K562 (cell line): ENCODE results near the gene MTMR12. TPM values are rescaled to one million over a fixed set of nuclear protein-coding genes. Genes with fewer than 3 reads are reported as not detected.
A peak's percentile ranks its signal among the peaks of the same experiment; 100 is the strongest.

ENCODE experiments used
- ATAC-seq: fragments of 200-7000 bp; cut with Tn5 transposase; 3 replicates; pipeline ENCODE4 v1.9.1; 2020; ENCODE audit warnings: moderate library complexity
- BruUV-seq: library from RNA; stranded (reverse); fragments of 400-500 nt; replicated peaks from 2 replicates; lab custom pipeline; 2021; lab: Mats Ljungman, UMichigan
- CTCF ChIA-PET: fragments of 300-600 bp; formaldehyde crosslinking; extraction: SDS; loops from one replicate; lab custom pipeline; 2021; ENCODE audit warnings: low intra/inter-chr PET ratio; lab: Yijun Ruan, JAX
- POLR2A ChIA-PET: fragments of 300-600, 350-650 bp; sonication (Branson Sonifier 250); formaldehyde crosslinking; extraction: SDS; loops from one replicate; lab custom pipeline; 2021; ENCODE audit warnings: antibody characterized with exemption, inconsistent platforms; lab: Yijun Ruan, JAX
- DNase-seq, 4 experiments: peaks; one replicate each; pipeline versions ENCODE4 v3.0.0 to v3.0.0-alpha.2; 2011 to 2018; ENCODE audit warnings: low spot score in 3 of 4, mixed read lengths in 3 of 4; ENCODE audit errors: extremely low read depth in 1 of 4
- FAIRE-seq: peaks from 2 replicates; lab custom pipeline; 2011; peaks lifted over from hg19 to GRCh38; lab: Jason Lieb, UNC
- H2AFZ ChIP-seq: 2 replicates; pipeline ENCODE4 v1.6.0; 2011; ENCODE audit warnings: low read depth, low read length, control low read depth, inconsistent platforms
- H3K27ac ChIP-seq: fragments of 200-600 bp; 3 replicates; pipeline ENCODE4 v1.8.0; 2011; ENCODE audit warnings: low read depth, mild to moderate bottlenecking, control low read depth, inconsistent platforms, low read length, moderate library complexity, mixed read lengths; ENCODE audit errors: extremely low read depth
- H3K27me3 ChIP-seq, 2 experiments: fragments of 300-600 bp in 1 of 2; 2 replicates in 1 of 2; 3 replicates in 1 of 2; pipeline versions ENCODE4 v1.6.0 to v1.8.0; 2011; ENCODE audit warnings: inconsistent platforms in 2 of 2, low read length in 2 of 2, mild to moderate bottlenecking in 1 of 2, mixed read lengths in 1 of 2, moderate library complexity in 1 of 2; ENCODE audit not compliant: control insufficient read depth in 2 of 2, insufficient read depth in 2 of 2
- H3K36me3 ChIP-seq: fragments of 300-600 bp; 3 replicates; pipeline ENCODE4 v1.8.0; 2011; ENCODE audit warnings: mild to moderate bottlenecking, low read length, inconsistent platforms; ENCODE audit not compliant: control insufficient read depth, insufficient read depth
- H3K4me1 ChIP-seq, 2 experiments: fragments of 200-600 bp in 1 of 2; replicated peaks in 1 of 2; 2 replicates in 1 of 2; 3 replicates in 1 of 2; pipeline versions ENCODE4 v1.5.1 to v1.8.0; 2011; ENCODE audit warnings: inconsistent platforms in 2 of 2, low read length in 2 of 2, mild to moderate bottlenecking in 1 of 2, mixed read lengths in 1 of 2, moderate library complexity in 1 of 2; ENCODE audit not compliant: control insufficient read depth in 2 of 2, insufficient read depth in 2 of 2
- H3K4me2 ChIP-seq: 2 replicates; pipeline ENCODE4 v1.6.1; 2011; ENCODE audit warnings: low read length, control low read depth, inconsistent platforms, mixed read lengths; ENCODE audit not compliant: insufficient read depth
- H3K4me3 ChIP-seq: fragments of 200-600 bp; sonication (generic), shearing (Covaris generic); 2 replicates; pipeline ENCODE4 v1.5.1; 2016; ENCODE audit warnings: control low read depth, inconsistent platforms
- H3K79me2 ChIP-seq: fragments of 200-600 bp; 3 replicates; pipeline ENCODE4 v1.8.0; 2011; ENCODE audit warnings: low read length, inconsistent platforms; ENCODE audit not compliant: control insufficient read depth, insufficient read depth
- H3K9ac ChIP-seq, 2 experiments: 2 replicates each; pipeline versions ENCODE4 v1.6.0 to v1.6.1; 2011; ENCODE audit warnings: low read depth in 2 of 2, low read length in 2 of 2, control low read depth in 1 of 2, inconsistent platforms in 1 of 2, mild to moderate bottlenecking in 1 of 2, mixed read lengths in 1 of 2; ENCODE audit not compliant: insufficient read depth in 1 of 2
- H3K9me1 ChIP-seq: one replicate; pipeline ENCODE4 v1.6.0; 2011; ENCODE audit warnings: inconsistent platforms, mild to moderate bottlenecking, low read length, moderate library complexity; ENCODE audit not compliant: control insufficient read depth, insufficient read depth
- H3K9me3 ChIP-seq: replicated peaks from 2 replicates; pipeline ENCODE4 v1.5.1; 2011; ENCODE audit warnings: low read depth, low read length, inconsistent platforms; ENCODE audit not compliant: control insufficient read depth, insufficient read depth
- H4K20me1 ChIP-seq: replicated peaks from 2 replicates; pipeline ENCODE4 v1.6.1; 2011; ENCODE audit warnings: low read length, inconsistent platforms, mixed read lengths; ENCODE audit not compliant: control insufficient read depth, insufficient read depth
- GMEB1 ChIP-seq: fragments of 250-450 bp; sonication (Bioruptor Pico); IDR thresholded peaks from 2 replicates; pipeline ENCODE4 v1.4.0; 2020; ENCODE audit warnings: mild to moderate bottlenecking
- JUND ChIP-seq, 2 experiments: IDR thresholded peaks; 2 replicates in 1 of 2; 3 replicates in 1 of 2; pipeline ENCODE4 v1.6.1; 2011; ENCODE audit warnings: borderline replicate concordance in 2 of 2, low read depth in 2 of 2, low read length in 2 of 2, improper control_type of control experiment in 1 of 2, missing biosample characterization in 1 of 2, missing genetic modification characterization in 1 of 2, missing genetic modification reagents in 1 of 2
- MYNN ChIP-seq, 2 experiments: sonication (generic); formaldehyde crosslinking in 1 of 2; IDR thresholded peaks; 2 replicates each; pipeline versions ENCODE4 v1.5.0 to v1.6.1; 2016 to 2020; ENCODE audit warnings: antibody characterized with exemption in 1 of 2, missing genetic modification reagents in 1 of 2
- NR4A1 ChIP-seq, 2 experiments: fragments of 250-450 bp in 1 of 2; fragments of 450-650 bp in 1 of 2; sonication (Bioruptor Pico) in 1 of 2; IDR thresholded peaks; 2 replicates each; pipeline versions ENCODE4 v1.4.0 to v1.6.1; 2016 to 2020; ENCODE audit warnings: mild to moderate bottlenecking in 2 of 2, missing compliant biosample characterization in 1 of 2, missing genetic modification characterization in 1 of 2, moderate library complexity in 1 of 2
- SLC30A9 ChIP-seq: fragments of 250-450 bp; sonication (Bioruptor Pico); IDR thresholded peaks from 2 replicates; pipeline ENCODE4 v1.8.0; 2022; ENCODE audit warnings: mild to moderate bottlenecking, moderate library complexity
- SMARCE1 ChIP-seq: fragments of 450-650 bp; IDR thresholded peaks from 2 replicates; pipeline ENCODE4 v1.7.1; 2016; ENCODE audit warnings: mild to moderate bottlenecking
- TRIM24 ChIP-seq, 2 experiments: fragments of 450-650 bp; IDR thresholded peaks; 2 replicates each; pipeline ENCODE4 v1.6.1; 2016
- VEZF1 ChIP-seq: fragments of 200-800 bp; sonication (Bioruptor generic); IDR thresholded peaks from 2 replicates; pipeline ENCODE4 v1.6.1; 2017; ENCODE audit warnings: missing genetic modification characterization, missing compliant biosample characterization
- ZNF655 ChIP-seq: fragments of 250-450 bp; sonication (Bioruptor Pico); IDR thresholded peaks from 2 replicates; pipeline ENCODE4 v1.5.0; 2021
- ZNF695 ChIP-seq: fragments of 450-650 bp; formaldehyde crosslinking; IDR thresholded peaks from 2 replicates; pipeline ENCODE4 v1.4.0; 2020; ENCODE audit warnings: mild to moderate bottlenecking, moderate library complexity
- WGBS: fragments of 100-300 bp; shearing (Covaris generic); methylation state at CpG from one replicate; pipeline ENCODE4 v1.1.6; 2016; ENCODE audit warnings: low coverage, mixed read lengths; ENCODE audit not compliant: insufficient coverage; ENCODE audit errors: missing lambda C conversion rate; 5-methylcytosine and 5-hydroxymethylcytosine counted together
- in situ Hi-C: fragments of 300-500 bp; cut with MboI; formaldehyde crosslinking; loops from 4 replicates; pipeline ENCODE4 v1.15.0; 2018; ENCODE audit warnings: inconsistent platforms, mixed read lengths
- intact Hi-C: fragments of 100-400 bp; cut with micrococcal nuclease; formaldehyde crosslinking; loops from 2 replicates; pipeline ENCODE4 v1.14.2; 2022
- polyA plus RNA-seq, 8 experiments: library from polyadenylated mRNA; depleted of rRNA in 4 of 8; stranded (reverse) in 5 of 8; unstranded in 3 of 8; fragments of >200 nt; fragmentation: Nextera tagmentation in 2 of 8; fragmentation: Illumina TruSeq in 1 of 8; extraction: Ambion mirVana in 2 of 8; extraction: Trizol in 1 of 8; gene quantifications; 2 replicates each; pipeline versions ENCODE4 v1.2.1 to v1.2.3, GENCODE V29; 2011 to 2014; ENCODE audit warnings: inconsistent platforms in 1 of 8, missing spikeins in 1 of 8
- total RNA-seq, 7 experiments: library from RNA; depleted of rRNA in 6 of 7; stranded (reverse); fragments of >200 nt in 6 of 7; fragmentation: Illumina TruSeq in 2 of 7; extraction: Trizol in 2 of 7; gene quantifications; 2 replicates each; pipeline versions ENCODE4 v1.2.1 to v1.2.3, GENCODE V29; 2011 to 2021; ENCODE audit warnings: low replicate concordance in 1 of 7
- TF ChIP-seq, protein P1 (sequence below), 3 experiments: IDR thresholded peaks in 2 of 3; conservative IDR thresholded peaks in 1 of 3; 2 replicates each; pipeline ENCODE4 v1.5.1; 2011 to 2012; ENCODE audit warnings: low read length in 3 of 3, mild to moderate bottlenecking in 3 of 3, control low read depth in 2 of 3, improper control_type of control experiment in 1 of 3, inconsistent platforms in 1 of 3, low read depth in 1 of 3, mixed read lengths in 1 of 3, moderate library complexity in 1 of 3; ENCODE audit not compliant: insufficient read depth in 2 of 3
- TF ChIP-seq, protein P2 (sequence below): sonication (generic); formaldehyde crosslinking; IDR thresholded peaks from 2 replicates; pipeline ENCODE4 v1.8.1; 2022; ENCODE audit warnings: missing genetic modification reagents

MTMR12 gene
- total and polyA plus RNA-seq, 9 of the 15 experiments (the other 6 are each of a cell fraction or from before 2014, with no cell fraction given) = 4.0 to 28.7 (median 17.1) TPM

- 0 out of 2 replicates have a peak, but pooled peaks have one; percentile 17 for TF ChIP-seq JUND (IDR thresholded peaks at IDR 0.05; ENCODE audit: borderline replicate concordance, low read depth, low read length)
- TF ChIP-seq JUND (tag; IDR thresholded peaks at IDR 0.05; ENCODE audit: borderline replicate concordance, low read depth, low read length) = no peak
- TF ChIP-seq SMARCE1 = peak; percentile 71; the same call in 1 of the 2 replicates
- 0 out of 2 replicates have a peak, but pooled peaks have one; percentile 10 for TF ChIP-seq VEZF1 (CRISPR knock-in tag)
Observed at GRCh38 chr5:32193591-32193990, 119.1 kb downstream of the MTMR12 start (continued).

GRCh38 chr5:32190095-32190494, 122.6 kb downstream of the MTMR12 start:
- FAIRE-seq (no peak), DNase-seq (no peak), ATAC-seq (peak; percentile 22; the same call in 1 of the 3 replicates)
- in situ Hi-C loops = no loop called here
- no peaks in the 10 kb centered on the region for H3K36me3 ChIP-seq
- H3K4me1 ChIP-seq = peaks cover 5 to 8% of the 10 kb centered on the region in 2 experiments; a peak in 2 of 5 replicates
- CTCF ChIA-PET = no interaction called here
- no peaks in the 10 kb centered on the region for H4K20me1 ChIP-seq
- H3K79me2 ChIP-seq = no peaks in the 10 kb centered on the region
- H2AFZ ChIP-seq = peak overlapping the region; percentile 34; the same call in 1 of the 2 replicates
- no peak overlapping the region for H3K4me3 ChIP-seq
- no peak overlapping the region for H3K27ac ChIP-seq
- intact Hi-C loops = no loop called here
- H3K27me3 ChIP-seq = no peaks in the 10 kb centered on the region
- no peaks in the 10 kb centered on the region for H3K9me1 ChIP-seq
- POLR2A ChIA-PET = interaction anchor here (0.6 to 3.0 kb wide), 7 partner anchors 10 to 494 kb away, joined by 3 to 10 read pairs (median 4); partner anchors contain the start of gene GOLPH3
- H3K9me3 ChIP-seq = no peaks in the 10 kb centered on the region
- BruUV-seq = no TSS peak
- H3K4me2 ChIP-seq = no peak overlapping the region
- WGBS = 56% methylated on average over 5 of the region's 5 CpGs
- H3K9ac ChIP-seq = no peak overlapping the region
- no peak for TF ChIP-seq ZNF655 (CRISPR knock-in tag)
- no peak for TF ChIP-seq NR4A1 (CRISPR knock-in tag; IDR thresholded peaks at IDR 0.05)
- no peak for TF ChIP-seq NR4A1 (tag; IDR thresholded peaks at IDR 0.05)
- no peak for TF ChIP-seq GMEB1 (CRISPR knock-in tag)
- TF ChIP-seq, protein P1, sequence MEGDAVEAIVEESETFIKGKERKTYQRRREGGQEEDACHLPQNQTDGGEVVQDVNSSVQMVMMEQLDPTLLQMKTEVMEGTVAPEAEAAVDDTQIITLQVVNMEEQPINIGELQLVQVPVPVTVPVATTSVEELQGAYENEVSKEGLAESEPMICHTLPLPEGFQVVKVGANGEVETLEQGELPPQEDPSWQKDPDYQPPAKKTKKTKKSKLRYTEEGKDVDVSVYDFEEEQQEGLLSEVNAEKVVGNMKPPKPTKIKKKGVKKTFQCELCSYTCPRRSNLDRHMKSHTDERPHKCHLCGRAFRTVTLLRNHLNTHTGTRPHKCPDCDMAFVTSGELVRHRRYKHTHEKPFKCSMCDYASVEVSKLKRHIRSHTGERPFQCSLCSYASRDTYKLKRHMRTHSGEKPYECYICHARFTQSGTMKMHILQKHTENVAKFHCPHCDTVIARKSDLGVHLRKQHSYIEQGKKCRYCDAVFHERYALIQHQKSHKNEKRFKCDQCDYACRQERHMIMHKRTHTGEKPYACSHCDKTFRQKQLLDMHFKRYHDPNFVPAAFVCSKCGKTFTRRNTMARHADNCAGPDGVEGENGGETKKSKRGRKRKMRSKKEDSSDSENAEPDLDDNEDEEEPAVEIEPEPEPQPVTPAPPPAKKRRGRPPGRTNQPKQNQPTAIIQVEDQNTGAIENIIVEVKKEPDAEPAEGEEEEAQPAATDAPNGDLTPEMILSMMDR (IDR thresholded peaks at IDR 0.05 in 2 of 3, conservative IDR thresholded peaks at IDR 0.05 in 1 of 3; ENCODE audit: insufficient read depth in 2 of 3, low read depth in 1 of 3, low read length in 3 of 3) = no peak
- no peak for TF ChIP-seq TRIM24 (IDR thresholded peaks at IDR 0.05)
- TF ChIP-seq, protein P2, sequence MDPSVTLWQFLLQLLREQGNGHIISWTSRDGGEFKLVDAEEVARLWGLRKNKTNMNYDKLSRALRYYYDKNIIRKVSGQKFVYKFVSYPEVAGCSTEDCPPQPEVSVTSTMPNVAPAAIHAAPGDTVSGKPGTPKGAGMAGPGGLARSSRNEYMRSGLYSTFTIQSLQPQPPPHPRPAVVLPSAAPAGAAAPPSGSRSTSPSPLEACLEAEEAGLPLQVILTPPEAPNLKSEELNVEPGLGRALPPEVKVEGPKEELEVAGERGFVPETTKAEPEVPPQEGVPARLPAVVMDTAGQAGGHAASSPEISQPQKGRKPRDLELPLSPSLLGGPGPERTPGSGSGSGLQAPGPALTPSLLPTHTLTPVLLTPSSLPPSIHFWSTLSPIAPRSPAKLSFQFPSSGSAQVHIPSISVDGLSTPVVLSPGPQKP (CRISPR knock-in tag) = no peak
- no peak for TF ChIP-seq ZNF695 (CRISPR knock-in tag)
- no peak for TF ChIP-seq SLC30A9
- no peak for TF ChIP-seq MYNN (IDR thresholded peaks at IDR 0.05)
- TF ChIP-seq MYNN (CRISPR knock-in tag; IDR thresholded peaks at IDR 0.05) = no peak
